CD4-positive, alpha-beta T cell (primary cell): Measurements from ENCODE around the gene ANKRD44. TPM values are rescaled to one million over a fixed set of nuclear protein-coding genes. Genes with fewer than 3 reads are reported as not detected.

Experiments
- ATAC-seq: fragments of 200-7000 bp; cut with Tn5 transposase; one replicate; pipeline ENCODE4 v1.10.0; 2022; ENCODE audit warnings: mild to moderate bottlenecking; ENCODE audit not compliant: poor library complexity
- CTCF ChIA-PET: fragments of 350-600 bp; sonication (Branson Sonifier 250); formaldehyde crosslinking; loops from one replicate; lab custom pipeline; 2021; ENCODE audit warnings: antibody characterized with exemption, inconsistent platforms; lab: Charles Lee
- POLR2A ChIA-PET: fragments of 350-600 bp; sonication (Branson Sonifier 250); formaldehyde crosslinking; loops from one replicate; lab custom pipeline; 2021; ENCODE audit warnings: antibody characterized with exemption, inconsistent platforms; lab: Charles Lee
- DNase-seq, 14 experiments: peaks; one replicate each; pipeline ENCODE4 v3.0.0-alpha.2; 2013 to 2020; ENCODE audit warnings: mixed read lengths in 2 of 14
- H3K27ac ChIP-seq, 2 donors: one replicate each; pipeline versions ENCODE4 v1.5.1 to v1.7.0; 2013; ENCODE audit warnings: low read length in 2 of 2, low read depth in 1 of 2, mild to moderate bottlenecking in 1 of 2
- H3K27me3 ChIP-seq, 2 experiments: 1 replicate in 1 of 2; 2 replicates in 1 of 2; pipeline versions ENCODE4 v1.6.1 to v1.7.0; 2013; ENCODE audit warnings: low read length in 2 of 2, control low read depth in 1 of 2, mild to moderate bottlenecking in 1 of 2, moderate library complexity in 1 of 2; ENCODE audit not compliant: insufficient read depth in 2 of 2, control insufficient read depth in 1 of 2
- H3K36me3 ChIP-seq: one replicate; pipeline ENCODE4 v1.6.1; 2013; ENCODE audit warnings: low read length, control low read depth; ENCODE audit not compliant: insufficient read depth
- H3K4me1 ChIP-seq: one replicate; pipeline ENCODE4 v1.6.1; 2013; ENCODE audit warnings: low read length, control low read depth; ENCODE audit not compliant: insufficient read depth
- H3K4me3 ChIP-seq: one replicate; pipeline ENCODE4 v1.5.1; 2013; ENCODE audit warnings: mild to moderate bottlenecking, low read length, moderate library complexity
- H3K9me3 ChIP-seq, 2 experiments: 1 replicate in 1 of 2; 2 replicates in 1 of 2; pipeline versions ENCODE4 v1.6.1 to v1.7.0; 2013; ENCODE audit warnings: low read length in 2 of 2, mild to moderate bottlenecking in 2 of 2, control low read depth in 1 of 2, moderate library complexity in 1 of 2; ENCODE audit not compliant: control insufficient read depth in 1 of 2, insufficient read depth in 1 of 2
- H3K27ac Mint-ChIP-seq: one replicate; pipeline ENCODE4 v1.8.0; 2020; ENCODE audit warnings: mixed read lengths
- H3K27me3 Mint-ChIP-seq: one replicate; pipeline ENCODE4 v1.8.0; 2021; ENCODE audit warnings: mixed read lengths
- H3K36me3 Mint-ChIP-seq: one replicate; pipeline ENCODE4 v1.8.0; 2021; ENCODE audit warnings: low read depth, mixed read lengths
- H3K4me1 Mint-ChIP-seq: one replicate; pipeline ENCODE4 v1.8.0; 2021; ENCODE audit warnings: low read depth, mixed read lengths
- H3K4me3 Mint-ChIP-seq: one replicate; pipeline ENCODE4 v1.8.0; 2020; ENCODE audit warnings: mild to moderate bottlenecking, mixed read lengths
- H3K9me3 Mint-ChIP-seq: one replicate; pipeline ENCODE4 v1.8.0; 2020; ENCODE audit warnings: mixed read lengths
- intact Hi-C, 2 experiments: fragments of 100-400 bp; cut with DNase I in 1 of 2; cut with micrococcal nuclease in 1 of 2; formaldehyde crosslinking; loops; one replicate each; pipeline versions ENCODE4 v1.15.1 to v1.9.0; 2023 to 2025; cut with DNase I, micrococcal nuclease
- total RNA-seq, 174 experiments: library from RNA in 2 of 174; stranded (reverse) in 2 of 174; gene quantifications; one replicate each; pipeline ENCODE4 v1.2.3 and lab custom pipeline; 2021 to 2026
- TF ChIP-seq, protein P1 (sequence below): fragments of 200-600 bp; IDR thresholded peaks from one replicate; pipeline ENCODE4 v1.8.0; 2022; ENCODE audit warnings: antibody characterized with exemption, mild to moderate bottlenecking

Gene ANKRD44
- total RNA-seq, 2 experiments from 2014 or later, result 170 to 186 TPM

DNA sequence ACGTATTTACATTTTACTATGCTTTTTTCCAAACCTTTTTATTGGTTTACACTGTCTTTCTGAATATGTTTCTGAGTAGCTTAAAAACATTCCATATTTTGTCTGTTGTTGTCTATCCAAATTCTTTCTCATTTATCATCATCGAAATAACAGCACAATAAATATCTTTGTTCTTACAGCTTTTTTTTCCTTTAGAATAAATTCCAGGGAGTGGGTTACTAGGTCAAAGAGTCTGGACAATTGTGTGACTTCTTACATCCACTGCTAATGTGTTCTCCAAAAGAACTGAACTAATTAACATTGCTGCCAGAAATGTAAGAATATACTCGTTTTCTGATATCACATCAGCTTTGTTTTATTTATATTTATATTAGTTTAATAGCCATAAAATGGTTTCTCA, 59.4 kb downstream of the ANKRD44 start:
- Mint-ChIP-seq H3K27ac (peak overlapping the region; percentile 94), H3K4me3 (peak overlapping the region; percentile 12), H3K27me3 (no peaks in the 10 kb centered on the region), H3K4me1 (peaks cover 95% of the 10 kb centered on the region), H3K9me3 (no peaks in the 10 kb centered on the region), H3K36me3 (peaks cover 35% of the 10 kb centered on the region)
- POLR2A ChIA-PET, result interaction anchor here (0.6 to 5.5 kb wide), 12 partner anchors 8 to 76 kb away, joined by 3 to 36 read pairs (median 4); partner anchors contain the start of gene ANKRD44
- H3K27me3 ChIP-seq, result no peaks in the 10 kb centered on the region
- ATAC-seq (no peak), DNase-seq (no peak)
- H3K27ac ChIP-seq, result no peak overlapping the region
- H3K4me1 ChIP-seq, result peaks cover 60% of the 10 kb centered on the region
- no peaks in the 10 kb centered on the region for H3K9me3 ChIP-seq
- TF ChIP-seq, protein P1, sequence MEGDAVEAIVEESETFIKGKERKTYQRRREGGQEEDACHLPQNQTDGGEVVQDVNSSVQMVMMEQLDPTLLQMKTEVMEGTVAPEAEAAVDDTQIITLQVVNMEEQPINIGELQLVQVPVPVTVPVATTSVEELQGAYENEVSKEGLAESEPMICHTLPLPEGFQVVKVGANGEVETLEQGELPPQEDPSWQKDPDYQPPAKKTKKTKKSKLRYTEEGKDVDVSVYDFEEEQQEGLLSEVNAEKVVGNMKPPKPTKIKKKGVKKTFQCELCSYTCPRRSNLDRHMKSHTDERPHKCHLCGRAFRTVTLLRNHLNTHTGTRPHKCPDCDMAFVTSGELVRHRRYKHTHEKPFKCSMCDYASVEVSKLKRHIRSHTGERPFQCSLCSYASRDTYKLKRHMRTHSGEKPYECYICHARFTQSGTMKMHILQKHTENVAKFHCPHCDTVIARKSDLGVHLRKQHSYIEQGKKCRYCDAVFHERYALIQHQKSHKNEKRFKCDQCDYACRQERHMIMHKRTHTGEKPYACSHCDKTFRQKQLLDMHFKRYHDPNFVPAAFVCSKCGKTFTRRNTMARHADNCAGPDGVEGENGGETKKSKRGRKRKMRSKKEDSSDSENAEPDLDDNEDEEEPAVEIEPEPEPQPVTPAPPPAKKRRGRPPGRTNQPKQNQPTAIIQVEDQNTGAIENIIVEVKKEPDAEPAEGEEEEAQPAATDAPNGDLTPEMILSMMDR, result no peak
- CTCF ChIA-PET, result interaction anchor here (1.5 kb wide), 1 partner anchor 60 kb away, joined by 3 read pairs; no protein-coding TSS in a partner anchor
- intact Hi-C loops, result no loop called here
- peaks cover 20% of the 10 kb centered on the region for H3K36me3 ChIP-seq
- no peak overlapping the region for H3K4me3 ChIP-seq

DNA sequence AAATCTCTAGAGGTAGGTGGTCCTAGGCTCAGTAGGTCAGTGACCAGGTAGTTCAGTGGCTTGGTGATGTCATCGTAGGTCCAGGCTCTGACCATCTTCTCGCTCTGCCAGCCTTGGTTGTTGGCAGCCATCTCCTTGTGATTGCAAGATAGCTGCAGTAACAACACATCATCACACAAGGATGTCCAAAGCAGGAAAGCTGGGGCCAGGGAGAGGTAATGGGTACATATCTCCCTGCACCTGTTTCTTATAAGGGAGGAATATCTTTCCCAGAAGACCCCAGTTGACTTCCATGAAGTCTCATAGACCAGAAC, 60.5 kb downstream of the ANKRD44 start:
- H3K27me3 ChIP-seq, result no peaks in the 10 kb centered on the region
- peak overlapping the region; percentile 94 for H3K27ac Mint-ChIP-seq
- peaks cover 41% of the 10 kb centered on the region for H3K36me3 Mint-ChIP-seq
- intact Hi-C loops, result no loop called here
- no peak overlapping the region for H3K4me3 ChIP-seq
- DNase-seq (no peak), ATAC-seq (no peak)
- peak overlapping the region; percentile 65 for H3K4me3 Mint-ChIP-seq
- H3K36me3 ChIP-seq, result peaks cover 20% of the 10 kb centered on the region
- CTCF ChIA-PET, result interaction anchor here (1.8 kb wide), 1 partner anchor 13 kb away, joined by 7 read pairs; no protein-coding TSS in a partner anchor
- peaks cover 63% of the 10 kb centered on the region for H3K4me1 ChIP-seq
- TF ChIP-seq, protein P1, result no peak
- H3K9me3 ChIP-seq, result no peaks in the 10 kb centered on the region
- no peaks in the 10 kb centered on the region for H3K9me3 Mint-ChIP-seq
- POLR2A ChIA-PET, result interaction anchor here (0.6 to 5.5 kb wide), 10 partner anchors 10 to 58 kb away, joined by 3 to 36 read pairs (median 6); partner anchors contain the start of gene ANKRD44
- H3K27me3 Mint-ChIP-seq, result no peaks in the 10 kb centered on the region
- H3K4me1 Mint-ChIP-seq, result peaks cover 93% of the 10 kb centered on the region
- peak overlapping the region; percentile 14 to 40 for H3K27ac ChIP-seq

DNA sequence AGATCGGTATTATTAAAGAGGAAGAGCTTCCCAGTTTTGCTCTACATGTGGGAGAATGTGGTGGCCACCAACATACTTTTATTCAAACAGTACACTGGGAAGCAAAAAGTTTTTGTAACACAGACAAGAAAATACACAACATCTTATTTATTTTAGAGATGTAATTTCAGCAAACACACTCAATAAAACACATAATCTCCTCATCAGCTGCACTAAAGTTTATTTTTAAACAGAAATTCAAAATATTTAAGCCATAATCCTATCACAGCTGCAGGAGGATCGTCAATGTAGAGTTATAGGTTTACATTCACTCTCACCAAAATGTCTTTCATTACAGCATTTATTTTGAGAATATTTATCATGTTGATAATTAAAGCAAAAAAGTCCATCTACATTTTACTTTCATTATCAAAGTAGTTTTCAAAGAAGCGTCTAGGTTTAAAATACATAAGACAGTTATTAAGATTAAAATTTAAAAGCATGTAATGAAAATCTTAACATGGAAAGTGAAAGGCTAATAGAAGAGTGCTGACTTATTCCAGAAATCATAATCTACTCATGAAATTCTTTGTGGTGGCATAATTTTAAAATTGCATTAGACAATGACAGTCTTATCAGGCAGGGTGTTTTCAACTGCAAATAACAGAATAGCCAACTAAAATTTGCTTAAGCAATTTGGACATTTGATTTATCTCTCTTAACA, 61.0 kb downstream of the ANKRD44 start:
- peak overlapping the region; percentile 94 for H3K27ac Mint-ChIP-seq
- no peaks in the 10 kb centered on the region for H3K9me3 ChIP-seq
- no peak for DNase-seq
- ChIA-PET POLR2A (interaction anchor here (0.7 to 5.5 kb wide), 15 partner anchors 8 to 97 kb away, joined by 3 to 36 read pairs (median 4); partner anchors contain the start of gene ANKRD44), CTCF (interaction anchor here (1.3 to 1.8 kb wide), 3 partner anchors 8 to 31 kb away, joined by 3 to 7 read pairs (median 7); no protein-coding TSS in a partner anchor)
- no peak for ATAC-seq
- peak overlapping the region; percentile 18 to 40 for H3K27ac ChIP-seq
- H3K27me3 Mint-ChIP-seq, result no peaks in the 10 kb centered on the region
- no peak overlapping the region for H3K4me3 ChIP-seq
- intact Hi-C loops, result no loop called here
- H3K36me3 Mint-ChIP-seq, result peaks cover 42% of the 10 kb centered on the region
- peak overlapping the region; percentile 65 for H3K4me3 Mint-ChIP-seq
- H3K36me3 ChIP-seq, result peaks cover 20% of the 10 kb centered on the region
- H3K9me3 Mint-ChIP-seq, result no peaks in the 10 kb centered on the region
- TF ChIP-seq, protein P1, result no peak
- peaks cover 90% of the 10 kb centered on the region for H3K4me1 Mint-ChIP-seq
- peaks cover 62% of the 10 kb centered on the region for H3K4me1 ChIP-seq
- no peaks in the 10 kb centered on the region for H3K27me3 ChIP-seq
